ENCODE measurements around the gene MYPN.

Gene MYPN

DNA sequence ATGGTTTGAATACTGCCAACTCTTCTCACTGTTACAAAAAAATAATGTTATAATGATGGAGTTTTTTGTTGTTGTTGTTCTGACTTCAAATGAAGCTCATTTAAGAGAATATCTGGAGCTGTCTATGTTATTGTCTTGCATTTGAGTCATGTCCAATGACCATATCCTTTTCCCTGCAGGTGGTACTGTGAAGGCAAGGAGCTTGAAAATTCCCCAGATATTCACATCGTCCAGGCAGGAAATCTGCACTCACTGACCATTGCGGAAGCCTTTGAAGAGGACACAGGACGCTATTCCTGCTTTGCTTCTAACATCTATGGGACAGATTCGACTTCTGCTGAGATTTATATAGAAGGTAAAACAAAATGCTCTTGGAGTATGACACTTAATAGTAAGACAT is 33.5 kb downstream of the MYPN start:
- TF ChIP-seq HDGF (IDR thresholded peaks at IDR 0.05; ENCODE audit: borderline replicate concordance) (no peak), SUZ12 (IDR thresholded peaks at IDR 0.05) (no peak), FOXK2 (IDR thresholded peaks at IDR 0.05) (no peak), CTBP1 (IDR thresholded peaks at IDR 0.05; ENCODE audit: borderline replicate concordance) (no peak), FOXA1 (IDR thresholded peaks at IDR 0.05) (no peak)
- DNase-seq (ENCODE audit: extremely low spot score), result no peak
- ChIA-PET POLR2A (no interaction called here), CTCF (no interaction called here)

DNA sequence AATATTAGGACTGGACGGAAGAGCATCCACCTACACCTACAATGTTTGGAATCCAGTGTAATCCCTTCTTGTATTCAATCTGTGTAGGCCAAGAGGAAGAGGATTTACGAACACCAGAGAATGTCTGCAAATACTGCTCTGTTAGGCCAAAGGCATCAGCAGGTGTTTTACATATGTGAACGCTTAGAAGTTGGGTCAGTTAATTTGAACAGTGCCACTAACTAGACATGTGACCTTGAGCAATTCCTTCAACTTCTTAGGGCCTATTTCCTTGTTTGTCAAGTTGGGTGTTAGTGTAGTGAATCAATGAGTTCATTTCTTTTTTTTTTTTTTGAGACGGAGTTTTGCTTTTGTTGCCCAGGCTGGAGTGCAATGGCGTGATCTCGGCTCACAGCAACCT is 35.4 kb downstream of the MYPN start:
- ChIA-PET POLR2A (no interaction called here), CTCF (no interaction called here)
- TF ChIP-seq ARNT (IDR thresholded peaks at IDR 0.05) (no peak), FOXM1 (IDR thresholded peaks at IDR 0.05; ENCODE audit: borderline replicate concordance) (no peak), BHLHE40 (IDR thresholded peaks at IDR 0.05; ENCODE audit: borderline replicate concordance) (no peak), NFRKB (IDR thresholded peaks at IDR 0.05) (no peak), LEF1 (IDR thresholded peaks at IDR 0.05; ENCODE audit: borderline replicate concordance) (no peak), L3MBTL2 (conservative IDR thresholded peaks at IDR 0.05) (no peak), CTBP1 (IDR thresholded peaks at IDR 0.05; ENCODE audit: borderline replicate concordance) (no peak), FOXK2 (IDR thresholded peaks at IDR 0.05) (no peak), SP1 (IDR thresholded peaks at IDR 0.05) (no peak), HDGF (IDR thresholded peaks at IDR 0.05; ENCODE audit: borderline replicate concordance) (no peak), TARDBP (IDR thresholded peaks at IDR 0.05) (no peak), FOXA1 (IDR thresholded peaks at IDR 0.05) (no peak), ELF4 (IDR thresholded peaks at IDR 0.05) (no peak), SUZ12 (IDR thresholded peaks at IDR 0.05) (no peak)
- TF ChIP-seq, protein P1, sequence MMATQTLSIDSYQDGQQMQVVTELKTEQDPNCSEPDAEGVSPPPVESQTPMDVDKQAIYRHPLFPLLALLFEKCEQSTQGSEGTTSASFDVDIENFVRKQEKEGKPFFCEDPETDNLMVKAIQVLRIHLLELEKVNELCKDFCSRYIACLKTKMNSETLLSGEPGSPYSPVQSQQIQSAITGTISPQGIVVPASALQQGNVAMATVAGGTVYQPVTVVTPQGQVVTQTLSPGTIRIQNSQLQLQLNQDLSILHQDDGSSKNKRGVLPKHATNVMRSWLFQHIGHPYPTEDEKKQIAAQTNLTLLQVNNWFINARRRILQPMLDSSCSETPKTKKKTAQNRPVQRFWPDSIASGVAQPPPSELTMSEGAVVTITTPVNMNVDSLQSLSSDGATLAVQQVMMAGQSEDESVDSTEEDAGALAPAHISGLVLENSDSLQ (IDR thresholded peaks at IDR 0.05), result no peak
- DNase-seq (ENCODE audit: extremely low spot score), result no peak

DNA sequence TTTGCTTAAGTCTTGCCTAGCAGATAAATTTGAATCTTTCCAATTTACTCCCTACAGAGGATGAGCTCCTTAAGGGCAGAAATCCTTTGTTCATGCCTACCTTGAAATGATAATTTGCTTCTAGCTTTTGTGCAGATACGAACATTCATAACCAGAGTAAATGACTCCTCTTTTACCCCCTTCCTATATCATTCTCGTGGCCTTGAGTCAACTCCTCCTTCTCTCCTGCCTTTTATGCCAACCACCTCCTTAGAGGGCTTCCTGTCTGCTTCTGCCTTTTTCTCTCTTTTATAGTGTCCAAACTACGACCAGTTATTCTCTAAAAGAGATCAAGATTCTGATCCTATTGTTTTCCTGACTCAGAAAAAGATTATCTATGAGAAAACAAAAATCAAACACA is 36.4 kb downstream of the MYPN start:
- TF ChIP-seq SP1 (IDR thresholded peaks at IDR 0.05) (no peak), BHLHE40 (IDR thresholded peaks at IDR 0.05; ENCODE audit: borderline replicate concordance) (no peak), HDGF (IDR thresholded peaks at IDR 0.05; ENCODE audit: borderline replicate concordance) (no peak), SUZ12 (IDR thresholded peaks at IDR 0.05) (no peak), ARNT (IDR thresholded peaks at IDR 0.05) (no peak), FOXA1 (IDR thresholded peaks at IDR 0.05) (no peak)
- TF ChIP-seq, protein P1 (IDR thresholded peaks at IDR 0.05), result no peak
- POLR2A ChIA-PET, result no interaction called here
- DNase-seq (ENCODE audit: extremely low spot score), result no peak
- CTCF ChIA-PET, result no interaction called here

DNA sequence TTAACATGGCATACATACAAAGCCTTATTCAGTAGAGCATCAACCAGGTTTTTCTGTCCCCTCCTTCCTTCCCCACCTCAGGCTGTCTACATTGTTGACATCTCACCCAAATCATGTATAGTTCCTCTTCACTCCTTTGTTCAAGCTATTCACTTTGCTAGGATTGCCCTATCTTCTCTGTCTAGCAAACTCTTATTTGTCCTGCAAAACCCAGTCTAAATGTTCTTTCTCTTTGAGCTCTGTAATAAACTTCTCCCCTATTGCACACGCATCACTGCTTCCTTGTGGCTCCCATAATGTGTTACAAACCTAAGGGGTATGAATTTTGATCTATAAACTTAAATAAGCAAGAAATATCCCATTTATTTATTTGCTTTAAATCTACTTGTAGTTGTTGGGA is 36.8 kb downstream of the MYPN start:
- TF ChIP-seq CTBP1 (IDR thresholded peaks at IDR 0.05; ENCODE audit: borderline replicate concordance) (no peak), FOXA1 (IDR thresholded peaks at IDR 0.05) (no peak), FOXK2 (IDR thresholded peaks at IDR 0.05) (no peak), ELF4 (IDR thresholded peaks at IDR 0.05) (no peak), HDGF (IDR thresholded peaks at IDR 0.05; ENCODE audit: borderline replicate concordance) (no peak), SUZ12 (IDR thresholded peaks at IDR 0.05) (no peak), FOXM1 (IDR thresholded peaks at IDR 0.05; ENCODE audit: borderline replicate concordance) (no peak), ZNF384 (IDR thresholded peaks at IDR 0.05) (no peak), BHLHE40 (IDR thresholded peaks at IDR 0.05; ENCODE audit: borderline replicate concordance) (no peak), LEF1 (IDR thresholded peaks at IDR 0.05; ENCODE audit: borderline replicate concordance) (no peak), NFRKB (IDR thresholded peaks at IDR 0.05) (no peak), SP1 (IDR thresholded peaks at IDR 0.05) (no peak), L3MBTL2 (conservative IDR thresholded peaks at IDR 0.05) (no peak), ARNT (IDR thresholded peaks at IDR 0.05) (no peak), TARDBP (IDR thresholded peaks at IDR 0.05) (no peak)
- TF ChIP-seq, protein P1 (IDR thresholded peaks at IDR 0.05), result no peak
- ChIA-PET POLR2A (no interaction called here), CTCF (no interaction called here)
- DNase-seq (ENCODE audit: extremely low spot score), result no peak

DNA sequence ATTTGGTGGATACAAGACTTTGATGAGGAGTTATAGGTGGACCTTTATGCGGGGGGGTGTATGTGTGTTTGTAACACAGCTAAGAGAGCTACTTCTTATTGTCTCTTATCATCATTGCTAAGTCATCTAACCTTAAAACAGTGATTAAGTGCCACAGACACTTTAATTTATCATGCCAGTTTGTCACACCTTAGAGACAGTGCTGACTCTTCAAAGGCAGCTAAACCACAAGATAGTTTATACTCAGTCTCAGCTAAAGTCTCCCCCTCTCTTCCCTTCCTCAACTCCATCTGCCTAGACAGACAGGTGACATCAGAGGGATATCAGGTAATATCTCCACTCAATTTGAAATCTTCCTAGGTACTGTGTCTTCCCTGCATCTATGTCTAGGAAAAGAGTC is 42.2 kb downstream of the MYPN start:
- ChIA-PET CTCF (interaction anchor here (0.6 to 1.0 kb wide), 2 partner anchors 296 to 532 kb away, joined by 3 read pairs; no protein-coding TSS in a partner anchor), POLR2A (no interaction called here)
- no peak for TF ChIP-seq LEF1 (IDR thresholded peaks at IDR 0.05; ENCODE audit: borderline replicate concordance)
- DNase-seq (ENCODE audit: extremely low spot score), result no peak

DNA sequence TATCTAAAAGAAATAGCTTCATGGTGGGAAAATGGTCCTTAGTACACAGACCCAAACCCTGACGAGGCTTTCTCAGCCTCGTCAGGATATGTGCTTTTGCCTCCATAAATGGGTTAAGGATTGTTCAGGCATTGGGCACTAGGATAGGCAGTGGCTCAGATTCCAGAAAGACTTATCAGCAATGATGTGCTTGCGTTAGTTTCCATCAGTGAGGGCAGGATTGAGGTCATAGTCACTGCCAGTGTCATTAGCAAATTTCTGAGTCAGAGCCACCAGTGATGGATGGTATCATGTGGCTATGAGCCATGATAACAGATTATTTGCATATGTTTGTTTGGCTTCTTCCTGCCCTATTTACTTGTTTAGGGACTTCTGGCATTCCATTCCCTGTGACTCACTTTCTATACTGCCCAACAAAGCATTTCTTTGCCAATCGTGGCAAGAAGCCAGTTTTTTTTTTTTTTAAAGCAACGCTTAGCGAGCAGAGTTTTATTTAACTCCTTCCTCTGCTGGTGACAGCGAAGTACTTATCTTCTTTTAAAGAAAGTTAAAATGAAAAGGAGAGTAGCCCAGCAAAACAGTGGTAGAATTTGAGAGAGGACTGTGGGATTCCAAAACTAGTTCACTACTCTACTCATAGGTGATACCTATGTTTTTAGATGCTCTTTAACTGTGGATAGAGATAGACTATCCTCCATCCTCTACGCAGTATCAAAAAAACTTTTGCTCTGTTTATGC is 44.4 kb downstream of the MYPN start:
- POLR2A ChIA-PET, result no interaction called here
- no peak for TF ChIP-seq FOXA1 (IDR thresholded peaks at IDR 0.05)
- TF ChIP-seq, protein P1 (IDR thresholded peaks at IDR 0.05), result peak; percentile 88
- no peak for TF ChIP-seq FOXK2 (IDR thresholded peaks at IDR 0.05)
- no peak for TF ChIP-seq BHLHE40 (IDR thresholded peaks at IDR 0.05; ENCODE audit: borderline replicate concordance)
- TF ChIP-seq SP1 (IDR thresholded peaks at IDR 0.05), result no peak
- peak; percentile 90 for TF ChIP-seq ZNF384 (IDR thresholded peaks at IDR 0.05)
- peak; percentile 52; the same call in 1 of the 2 replicates for TF ChIP-seq CTBP1 (IDR thresholded peaks at IDR 0.05; ENCODE audit: borderline replicate concordance)
- CTCF ChIA-PET, result interaction anchor here (0.6 to 2.3 kb wide), 3 partner anchors 70 to 365 kb away, joined by 3 to 12 read pairs (median 4); no protein-coding TSS in a partner anchor
- DNase-seq (ENCODE audit: extremely low spot score), result peak; percentile 44

Measured in HEK293T (cell line).